Heart left ventricle (tissue), 16 donors: ENCODE measurements around the gene MAP2K5. TPM values are rescaled to one million over a fixed set of nuclear protein-coding genes. Genes with fewer than 3 reads are reported as not detected.

Experiments
- ATAC-seq, 4 donors: fragments of 200-7000 bp; cut with Tn5 transposase; one replicate each; pipeline ENCODE4 v1.9.1; 2020 to 2022; ENCODE audit warnings: moderate library complexity in 4 of 4, mild to moderate bottlenecking in 3 of 4, moderate number of reproducible peaks in 1 of 4
- DNase-seq, 5 donors: peaks; one replicate each; pipeline ENCODE4 v3.0.0-alpha.2; 2020
- H3K27ac ChIP-seq, 12 donors: fragments of 200-600 bp; sonication (generic) in 4 of 12; one replicate each; pipeline versions ENCODE4 v1.5.0 to v1.8.0; 2016 to 2022; ENCODE audit warnings: mild to moderate bottlenecking in 2 of 12
- H3K27me3 ChIP-seq, 9 donors: fragments of 200-600 bp; sonication (generic) in 2 of 9; one replicate each; pipeline versions ENCODE4 v1.5.1 to v1.8.0; 2016 to 2022; ENCODE audit warnings: mild to moderate bottlenecking in 3 of 9
- H3K36me3 ChIP-seq, 9 donors: fragments of 200-600 bp; sonication (generic) in 2 of 9; one replicate each; pipeline versions ENCODE4 v1.5.0 to v1.8.0; 2018 to 2022; ENCODE audit warnings: mild to moderate bottlenecking in 2 of 9
- H3K4me1 ChIP-seq, 12 donors: fragments of 200-600 bp; sonication (generic) in 4 of 12; one replicate each; pipeline versions ENCODE4 v1.5.0 to v1.8.0; 2016 to 2022; ENCODE audit warnings: mild to moderate bottlenecking in 3 of 12
- H3K4me3 ChIP-seq, 12 donors: fragments of 200-600 bp; sonication (generic) in 4 of 12; one replicate each; pipeline versions ENCODE4 v1.5.0 to v1.8.0; 2017 to 2022; ENCODE audit warnings: mild to moderate bottlenecking in 9 of 12, moderate library complexity in 4 of 12
- H3K9me3 ChIP-seq, 12 donors: fragments of 200-600 bp; sonication (generic) in 4 of 12; one replicate each; pipeline versions ENCODE4 v1.5.0 to v1.8.0; 2016 to 2022; ENCODE audit warnings: mild to moderate bottlenecking in 1 of 12
- POLR2A ChIP-seq, 2 donors: fragments of 450-650 bp; IDR thresholded peaks; one replicate each; pipeline ENCODE4 v1.6.1; 2017; ENCODE audit warnings: antibody characterized with exemption in 2 of 2, mild to moderate bottlenecking in 2 of 2, moderate library complexity in 2 of 2
- WGBS, 4 donors: extraction: QIAGEN DNeasy Blood & Tissue Kit in 2 of 4; methylation state at CpG; one replicate each; pipeline versions ENCODE4 v1.1.5 to v1.1.7; 2013 to 2018; 5-methylcytosine and 5-hydroxymethylcytosine counted together
- intact Hi-C, 10 donors: fragments of 100-400 bp; cut with DNase I; formaldehyde crosslinking; loops; one replicate each; pipeline versions ENCODE4 v1.11.1 to v1.14.2; 2022
- polyA plus RNA-seq, 2 donors: library from polyadenylated mRNA; stranded (reverse); fragments of 200-250 nt; gene quantifications; one replicate each; pipeline ENCODE4 v1.2.3, GENCODE V29; 2013
- total RNA-seq, 9 donors: library from RNA; depleted of rRNA in 2 of 9; stranded (reverse); fragments of >200 nt in 2 of 9; fragmentation: NEBNext Ultra II Directional in 3 of 9; extraction: Animal tissue kit (Norgen Biotek cat#: 25700) in 3 of 9; gene quantifications; one replicate each; pipeline versions ENCODE4 v1.1.0 to v1.2.4, GENCODE V29; 2016 to 2023
- TF ChIP-seq, protein P1 (sequence below), 12 donors: fragments of 200-600 bp; sonication (generic) in 4 of 12; IDR thresholded peaks; one replicate each; pipeline versions ENCODE4 v1.5.0 to v1.8.0; 2018 to 2022; ENCODE audit warnings: antibody characterized with exemption in 12 of 12, mild to moderate bottlenecking in 5 of 12
- donor health status: ischemic (EF 13 %, LVEDD 7.1; RV severe dilation, severe dysfunction).
- donor health status: healthy with polysubstance abuse.
- donor health status: DM: no; HTN: yes; CAD: no.
- donor health status: DM: no; HTN: no; CAD: no.
- donor health status: ischemic (EF 25% LVEDD 6.9; RV normal size, moderate dysfunction).
- donor health status: ischemic (EF 25% LVEDD 5.7; RV mildly dilated, moderate dysfunction).
- donor health status: healthy.
- donor health status: DM: yes; HTN: yes; CAD: no.
- donor health status: ischemic (EF 35%, LVEDD 5.7; RV mildly dilated, moderate dysfunction).
- donor health status: nonischemic (EF 11% LVEDD 7.7; RV severe dilation, severe dysfunction).
- donor health status: DM: yes; HTN: yes; CAD: no.
- donor health status: PGD.
- donor health status: ischemic (EF 29% LVEDD 5.4; RV normal size, mild dysfunction).
- donor health status: nonischemic (EF 23%, LVEDD 6.1; RV moderate dilation, normal function).

The MAP2K5 gene
- total and polyA plus RNA-seq, 11 donors, result 8.1 to 32.0 (median 19.1) TPM

DNA sequence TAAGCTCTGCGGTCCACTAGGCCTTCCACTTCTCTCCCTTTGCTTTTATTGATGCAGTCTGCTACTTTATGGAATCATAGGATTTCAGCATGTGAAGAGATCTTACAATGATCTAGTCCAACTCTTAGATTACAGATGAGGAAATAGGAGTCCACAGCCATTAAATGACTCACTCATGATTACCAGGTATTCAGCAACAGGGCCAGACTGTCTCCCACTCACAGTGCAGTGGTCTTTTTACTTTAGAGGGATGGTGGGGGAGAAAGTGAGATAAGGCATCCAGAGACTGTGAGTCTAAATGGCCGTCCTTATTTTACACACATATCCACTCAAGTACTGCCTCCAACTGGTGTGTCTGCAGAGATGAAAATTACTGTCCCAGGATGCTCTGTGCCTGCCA lies 194.3 kb downstream of the MAP2K5 start:
- no peak for DNase-seq

DNA sequence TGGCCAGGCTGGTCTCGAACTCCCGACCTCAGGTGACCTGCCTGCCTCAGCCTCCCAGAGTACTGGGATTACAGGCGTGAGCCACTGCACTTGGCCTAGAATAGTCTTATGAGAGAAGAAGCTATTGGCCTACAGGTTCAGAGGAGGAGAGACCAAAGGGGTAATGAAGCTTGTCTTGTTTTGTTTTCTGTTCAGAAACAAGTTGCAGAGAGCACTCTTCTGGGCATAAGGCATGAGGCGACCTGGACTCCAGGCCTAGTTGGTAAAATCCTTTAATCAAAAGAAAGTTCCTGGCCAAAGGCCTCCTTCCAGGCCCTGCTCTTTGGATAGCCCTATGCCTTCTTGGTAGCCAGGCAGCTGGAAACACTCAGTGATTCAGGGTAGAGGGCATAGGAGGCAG lies 195.6 kb downstream of the MAP2K5 start:
- DNase-seq (no peak), ATAC-seq (no peak)
- intact Hi-C loops, result no loop called here
- Histone ChIP-seq H3K4me3 (no peak overlapping the region), H3K36me3 (no peaks in the 10 kb centered on the region), H3K27me3 (no peaks in the 10 kb centered on the region), H3K27ac (no peak overlapping the region), H3K9me3 (no peaks in the 10 kb centered on the region), H3K4me1 (peaks cover 0 to 7% (median 0%) of the 10 kb centered on the region in 12 donors)
- 73 to 74% (median 73%) methylated on average over 4 of the region's 4 CpGs for WGBS, 4 donors
- TF ChIP-seq, protein P1, sequence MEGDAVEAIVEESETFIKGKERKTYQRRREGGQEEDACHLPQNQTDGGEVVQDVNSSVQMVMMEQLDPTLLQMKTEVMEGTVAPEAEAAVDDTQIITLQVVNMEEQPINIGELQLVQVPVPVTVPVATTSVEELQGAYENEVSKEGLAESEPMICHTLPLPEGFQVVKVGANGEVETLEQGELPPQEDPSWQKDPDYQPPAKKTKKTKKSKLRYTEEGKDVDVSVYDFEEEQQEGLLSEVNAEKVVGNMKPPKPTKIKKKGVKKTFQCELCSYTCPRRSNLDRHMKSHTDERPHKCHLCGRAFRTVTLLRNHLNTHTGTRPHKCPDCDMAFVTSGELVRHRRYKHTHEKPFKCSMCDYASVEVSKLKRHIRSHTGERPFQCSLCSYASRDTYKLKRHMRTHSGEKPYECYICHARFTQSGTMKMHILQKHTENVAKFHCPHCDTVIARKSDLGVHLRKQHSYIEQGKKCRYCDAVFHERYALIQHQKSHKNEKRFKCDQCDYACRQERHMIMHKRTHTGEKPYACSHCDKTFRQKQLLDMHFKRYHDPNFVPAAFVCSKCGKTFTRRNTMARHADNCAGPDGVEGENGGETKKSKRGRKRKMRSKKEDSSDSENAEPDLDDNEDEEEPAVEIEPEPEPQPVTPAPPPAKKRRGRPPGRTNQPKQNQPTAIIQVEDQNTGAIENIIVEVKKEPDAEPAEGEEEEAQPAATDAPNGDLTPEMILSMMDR (IDR thresholded peaks at IDR 0.05), result no peak
- TF ChIP-seq POLR2A (IDR thresholded peaks at IDR 0.05), result no peak

More for the DNA sequence above, 194.3 kb downstream of the MAP2K5 start:
- Histone ChIP-seq H3K4me1 (peaks cover 0 to 7% (median 0%) of the 10 kb centered on the region in 12 donors), H3K27ac (no peak overlapping the region), H3K9me3 (no peaks in the 10 kb centered on the region), H3K4me3 (no peak overlapping the region), H3K27me3 (no peaks in the 10 kb centered on the region), H3K36me3 (no peaks in the 10 kb centered on the region)
- intact Hi-C loops, result no loop called here
- TF ChIP-seq, protein P1 (IDR thresholded peaks at IDR 0.05), result no peak
- no peak for TF ChIP-seq POLR2A (IDR thresholded peaks at IDR 0.05)
- ATAC-seq, result no peak
- WGBS, 4 donors, result 85 to 88% (median 86%) methylated on average over 2 of the region's 2 CpGs

DNA sequence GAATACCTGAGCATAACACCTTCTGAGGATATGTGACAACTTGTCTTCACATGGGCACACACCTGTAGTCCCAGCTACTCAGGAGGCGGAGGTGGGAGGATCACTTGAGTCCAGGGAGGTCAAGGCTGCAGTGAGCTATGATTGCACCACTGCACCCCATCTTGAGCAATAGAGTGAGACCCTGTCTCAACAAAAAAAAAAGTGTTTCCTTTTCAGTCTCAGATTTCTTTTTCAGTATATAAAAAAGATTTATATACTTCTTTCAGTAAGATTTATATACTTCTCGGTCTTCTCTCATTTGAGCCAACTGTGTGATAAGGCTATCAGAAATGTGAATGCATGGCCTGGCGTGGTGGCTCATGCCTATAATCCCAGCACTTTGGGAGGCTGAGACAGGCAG lies 197.9 kb downstream of the MAP2K5 start:
- Histone ChIP-seq H3K4me1 (peaks cover 0 to 22% (median 0%) of the 10 kb centered on the region in 12 donors), H3K27me3 (no peaks in the 10 kb centered on the region), H3K36me3 (no peaks in the 10 kb centered on the region), H3K9me3 (no peaks in the 10 kb centered on the region), H3K4me3 (no peak overlapping the region), H3K27ac (no peak overlapping the region)
- intact Hi-C loops, result no loop called here
- DNase-seq (no peak), ATAC-seq (no peak)
- no peak for TF ChIP-seq POLR2A (IDR thresholded peaks at IDR 0.05)
- TF ChIP-seq, protein P1 (IDR thresholded peaks at IDR 0.05), result no peak
- WGBS, 4 donors, result 95 to 99% (median 97%) methylated on average over 3 of the region's 3 CpGs

DNA sequence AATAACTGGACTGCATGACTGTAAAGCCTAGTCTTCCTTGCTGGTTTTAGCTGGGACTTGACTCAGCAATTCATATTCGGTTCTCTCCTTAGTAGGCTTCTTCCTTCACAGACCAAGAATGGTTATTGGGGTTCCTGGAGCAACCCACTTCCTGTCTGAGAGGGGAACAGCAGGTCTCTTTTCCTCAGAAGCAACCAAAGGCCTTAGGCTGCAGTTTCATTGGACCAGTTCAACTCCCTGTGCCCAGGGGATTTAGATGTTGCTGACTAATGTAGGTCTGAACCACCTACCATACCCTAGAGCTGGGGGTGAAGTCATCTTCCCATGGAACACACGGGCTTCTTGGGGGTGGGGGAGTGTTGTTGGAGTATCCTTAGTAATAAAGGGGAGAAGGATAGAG lies 198.8 kb downstream of the MAP2K5 start:
- DNase-seq (no peak), ATAC-seq (no peak)
- Histone ChIP-seq H3K27me3 (no peaks in the 10 kb centered on the region), H3K4me1 (peaks cover 0 to 26% (median 0%) of the 10 kb centered on the region in 12 donors), H3K36me3 (no peaks in the 10 kb centered on the region), H3K9me3 (no peaks in the 10 kb centered on the region), H3K27ac (no peak overlapping the region), H3K4me3 (no peak overlapping the region)
- 73 to 87% (median 84%) methylated on average over 2 of the region's 2 CpGs for WGBS, 4 donors
- TF ChIP-seq, protein P1 (IDR thresholded peaks at IDR 0.05), result no peak
- TF ChIP-seq POLR2A (IDR thresholded peaks at IDR 0.05), result no peak
- intact Hi-C loops, result no loop called here
